Common myeloid progenitor, CD34-positive (primary cell): Measurements from ENCODE around the gene FABP7. TPM values are rescaled to one million over a fixed set of nuclear protein-coding genes. Genes with fewer than 3 reads are reported as not detected.
A peak's percentile ranks its signal among the peaks of the same experiment; 100 is the strongest.

Experiments
- CTCF ChIA-PET: fragments of 350-600 bp; sonication (Branson Sonifier 250); formaldehyde crosslinking; loops from one replicate; lab custom pipeline; 2021; ENCODE audit warnings: antibody characterized with exemption; lab: Charles Lee
- POLR2A ChIA-PET: fragments of 350-600 bp; sonication (Branson Sonifier 250); formaldehyde crosslinking; loops from one replicate; lab custom pipeline; 2021; ENCODE audit warnings: antibody characterized with exemption; lab: Charles Lee
- DNase-seq, 3 donors: peaks; one replicate each; pipeline versions ENCODE4 v3.0.0 to v3.0.0-alpha.2; 2013
- H3K27ac ChIP-seq, 2 experiments: 1 replicate in 1 of 2; 2 replicates in 1 of 2; pipeline ENCODE4 v1.7.0; 2013; ENCODE audit warnings: inconsistent platforms in 2 of 2, low read length in 2 of 2, mild to moderate bottlenecking in 2 of 2, low read depth in 1 of 2, moderate library complexity in 1 of 2; ENCODE audit not compliant: severe bottlenecking in 2 of 2, insufficient read depth in 1 of 2, poor library complexity in 1 of 2
- H3K27me3 ChIP-seq, 5 experiments: replicated peaks in 2 of 5; 1 replicate in 3 of 5; 2 replicates in 2 of 5; pipeline versions ENCODE4 v1.6.1 to v1.7.0; 2013; ENCODE audit warnings: low read length in 4 of 5, mild to moderate bottlenecking in 2 of 5, moderate library complexity in 2 of 5, inconsistent platforms in 1 of 5; ENCODE audit not compliant: insufficient read depth in 5 of 5, control insufficient read depth in 4 of 5
- H3K36me3 ChIP-seq, 4 experiments: 1 replicate in 2 of 4; 2 replicates in 2 of 4; pipeline versions ENCODE4 v1.6.1 to v1.7.0; 2013; ENCODE audit warnings: low read length in 3 of 4, control low read depth in 1 of 4, mild to moderate bottlenecking in 1 of 4; ENCODE audit not compliant: control insufficient read depth in 4 of 4, insufficient read depth in 4 of 4
- H3K4me1 ChIP-seq, 4 experiments: 1 replicate in 3 of 4; 2 replicates in 1 of 4; pipeline versions ENCODE4 v1.6.1 to v1.7.1; 2013; ENCODE audit warnings: low read length in 3 of 4, mild to moderate bottlenecking in 3 of 4, control low read depth in 1 of 4, inconsistent platforms in 1 of 4, moderate library complexity in 1 of 4; ENCODE audit not compliant: control insufficient read depth in 4 of 4, insufficient read depth in 4 of 4; ENCODE audit errors: control extremely low read depth in 1 of 4
- H3K4me3 ChIP-seq, 7 experiments: 1 replicate in 4 of 7; 2 replicates in 3 of 7; pipeline versions ENCODE4 v1.5.1 to v1.7.0; 2013; ENCODE audit warnings: mild to moderate bottlenecking in 7 of 7, low read length in 6 of 7, moderate library complexity in 6 of 7, inconsistent platforms in 2 of 7, low read depth in 2 of 7, control low read depth in 1 of 7; ENCODE audit not compliant: insufficient read depth in 4 of 7, control insufficient read depth in 1 of 7; ENCODE audit errors: extremely low read depth in 1 of 7
- H3K9me3 ChIP-seq, 5 experiments: 1 replicate in 4 of 5; 2 replicates in 1 of 5; pipeline versions ENCODE4 v1.6.1 to v1.7.1; 2013; ENCODE audit warnings: low read length in 4 of 5, mild to moderate bottlenecking in 2 of 5, inconsistent platforms in 1 of 5, low read depth in 1 of 5, moderate library complexity in 1 of 5; ENCODE audit not compliant: control insufficient read depth in 4 of 5, insufficient read depth in 2 of 5; ENCODE audit errors: control extremely low read depth in 1 of 5
- WGBS: methylation state at CpG from one replicate; pipeline ENCODE4 v1.1.5; 2013; ENCODE audit not compliant: insufficient coverage; 5-methylcytosine and 5-hydroxymethylcytosine counted together
- polyA plus RNA-seq: library from polyadenylated mRNA; unstranded; fragments of 120-200 nt; gene quantifications from one replicate; pipeline ENCODE4 v1.2.1, GENCODE V29; 2013

FABP7 gene
- not detected for polyA plus RNA-seq

DNA sequence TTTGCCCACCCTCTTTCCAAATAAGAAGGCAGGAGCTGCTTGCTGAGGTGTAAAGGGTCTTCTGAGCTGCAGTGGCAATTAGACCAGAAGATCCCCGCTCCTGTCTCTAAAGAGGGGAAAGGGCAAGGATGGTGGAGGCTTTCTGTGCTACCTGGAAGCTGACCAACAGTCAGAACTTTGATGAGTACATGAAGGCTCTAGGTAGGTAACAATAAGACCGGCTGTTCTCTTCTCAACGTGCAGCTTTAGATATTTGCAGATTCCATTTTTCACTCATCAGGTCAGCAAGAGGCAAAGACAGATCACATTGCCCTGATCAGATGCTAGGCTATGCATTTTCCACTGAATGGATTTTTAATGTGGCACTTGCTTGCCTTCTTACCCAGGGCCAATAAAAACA lies at the start of gene FABP7:
Gene FABP7 (plus strand): TSS at position 50 of the 400 bp plus-strand sequence. CDS start 79 bp downstream, at position 129.
- Histone ChIP-seq H3K27ac (no peak within 1 kb of the TSS), H3K9me3 (no peaks in the 10 kb centered on the region), H3K27me3 (peaks cover 2 to 24% (median 8%) of the 10 kb centered on the region in 5 experiments), H3K4me3 (no peak within 1 kb of the TSS), H3K4me1 (no peaks in the 10 kb centered on the region), H3K36me3 (no peaks in the 10 kb centered on the region)
- WGBS, result 77% methylated on average over 3 of the region's 3 CpGs
- CTCF ChIA-PET, result no interaction called here
- POLR2A ChIA-PET, result no interaction called here
- DNase-seq, result no peak

GRCh38 chr6:122730334-122730733 lies 49.2 kb upstream of the FABP7 start:
- Histone ChIP-seq H3K36me3 (no peaks in the 10 kb centered on the region), H3K27ac (no peak overlapping the region), H3K9me3 (no peaks in the 10 kb centered on the region), H3K4me3 (no peak overlapping the region), H3K27me3 (peaks cover 0 to 12% (median 4%) of the 10 kb centered on the region in 5 experiments), H3K4me1 (no peaks in the 10 kb centered on the region)
- 86% methylated on average over 3 of the region's 3 CpGs for WGBS
- POLR2A ChIA-PET, result no interaction called here
- CTCF ChIA-PET, result interaction anchor here (1.0 to 9.3 kb wide), 19 partner anchors 7 to 590 kb away, joined by 3 to 113 read pairs (median 3); no protein-coding TSS in a partner anchor
- DNase-seq, result no peak

- no peaks in the 10 kb centered on the region for H3K4me1 ChIP-seq
- H3K9me3 ChIP-seq, result no peaks in the 10 kb centered on the region
- H3K27me3 ChIP-seq, result peaks cover 0 to 12% (median 8%) of the 10 kb centered on the region in 5 experiments
- H3K4me3 ChIP-seq, result no peak overlapping the region
- no peak overlapping the region for H3K27ac ChIP-seq
- H3K36me3 ChIP-seq, result no peaks in the 10 kb centered on the region
- 6% methylated on average over 3 of the region's 4 CpGs for WGBS
- ChIA-PET CTCF (interaction anchor here (1.1 to 9.3 kb wide), 18 partner anchors 8 to 589 kb away, joined by 3 to 113 read pairs (median 4); no protein-coding TSS in a partner anchor), POLR2A (no interaction called here)
- peak in 2 of 3 donors; percentile 61 to 71 for DNase-seq
Measured at GRCh38 chr6:122730775-122731386, 48.6 kb upstream of the FABP7 start.

DNA sequence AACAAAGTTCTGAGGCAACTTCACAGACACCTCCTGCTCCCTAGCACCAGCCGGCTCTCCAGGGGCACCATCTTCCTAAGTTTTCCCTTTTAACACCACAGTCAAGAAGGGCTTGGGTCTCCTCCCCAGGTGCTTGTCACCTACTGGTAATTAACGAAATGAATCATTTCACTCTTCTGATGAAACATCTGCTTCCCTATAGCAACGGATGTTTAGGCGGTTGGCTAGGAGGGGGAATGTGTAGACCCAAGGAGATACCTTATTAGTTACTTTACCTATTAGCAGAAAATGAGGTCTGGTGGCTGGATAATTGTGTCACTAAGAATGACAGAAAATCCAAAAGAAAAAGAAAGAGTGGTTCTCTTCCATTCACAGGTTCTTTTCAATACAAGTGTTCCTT lies 46.3 kb upstream of the FABP7 start:
- Histone ChIP-seq H3K4me3 (no peak overlapping the region), H3K27me3 (peaks cover 0 to 12% (median 8%) of the 10 kb centered on the region in 5 experiments), H3K36me3 (no peaks in the 10 kb centered on the region), H3K9me3 (no peaks in the 10 kb centered on the region), H3K27ac (no peak overlapping the region), H3K4me1 (no peaks in the 10 kb centered on the region)
- DNase-seq, result peak in 1 of 3 donors; percentile 37
- WGBS, result 83% methylated on average over 1 of the region's 4 CpGs
- CTCF ChIA-PET, result interaction anchor here (1.0 to 9.3 kb wide), 6 partner anchors 10 to 248 kb away, joined by 3 to 113 read pairs (median 7); no protein-coding TSS in a partner anchor
- POLR2A ChIA-PET, result interaction anchor here (0.6 kb wide), 1 partner anchor 178 kb away, joined by 6 read pairs; no protein-coding TSS in a partner anchor

- CTCF ChIA-PET, result interaction anchor here (0.9 to 9.3 kb wide), 2 partner anchors 18 to 104 kb away, joined by 4 to 113 read pairs; no protein-coding TSS in a partner anchor
Measured at GRCh38 chr6:122734529-122735395, 44.8 kb upstream of the FABP7 start.

GRCh38 chr6:122735582-122735981 lies 43.9 kb upstream of the FABP7 start:
- Histone ChIP-seq H3K27ac (no peak overlapping the region), H3K9me3 (no peaks in the 10 kb centered on the region), H3K36me3 (no peaks in the 10 kb centered on the region), H3K4me3 (no peak overlapping the region), H3K27me3 (peaks cover 0 to 12% (median 7%) of the 10 kb centered on the region in 5 experiments), H3K4me1 (no peaks in the 10 kb centered on the region)
- DNase-seq, result no peak
- WGBS, result 94% methylated on average over 3 of the region's 4 CpGs
- ChIA-PET CTCF (no interaction called here), POLR2A (no interaction called here)

More at GRCh38 chr6:122734529-122735395, 44.8 kb upstream of the FABP7 start:
- no peak overlapping the region for H3K4me3 ChIP-seq
- no peak for DNase-seq
- peaks cover 0 to 12% (median 8%) of the 10 kb centered on the region in 5 experiments for H3K27me3 ChIP-seq
- WGBS, result 94% methylated on average over 7 of the region's 10 CpGs
- H3K9me3 ChIP-seq, result no peaks in the 10 kb centered on the region
- POLR2A ChIA-PET, result no interaction called here
- no peak overlapping the region for H3K27ac ChIP-seq
- no peaks in the 10 kb centered on the region for H3K36me3 ChIP-seq
- no peaks in the 10 kb centered on the region for H3K4me1 ChIP-seq
